ENCODE results near the gene LCNL1. TPM values are rescaled to one million over a fixed set of nuclear protein-coding genes. Genes with fewer than 3 reads are reported as not detected.
A peak's percentile ranks its signal among the peaks of the same experiment; 100 is the strongest.

Gene LCNL1
- total and polyA plus RNA-seq, 2 of the 13 experiments (the other 11 are each of a cell fraction or from before 2014, with no cell fraction given), result not detected

- no peak for TF ChIP-seq POGK (CRISPR knock-in tag; conservative IDR thresholded peaks at IDR 0.05)
- TF ChIP-seq KLF15 (CRISPR knock-in tag; IDR thresholded peaks at IDR 0.05; ENCODE audit: borderline replicate concordance), result no peak
- TF ChIP-seq ZNF597 (CRISPR knock-in tag; IDR thresholded peaks at IDR 0.05), result no peak
- no peak for TF ChIP-seq PLRG1 (conservative IDR thresholded peaks at IDR 0.05)
- TF ChIP-seq FOXK1 (CRISPR knock-in tag; IDR thresholded peaks at IDR 0.05; ENCODE audit: borderline replicate concordance, low read depth), result no peak
- TF ChIP-seq ZNF724P (CRISPR knock-in tag; IDR thresholded peaks at IDR 0.05; ENCODE audit: borderline replicate concordance), result 0 out of 2 replicates have a peak, but pooled peaks have one; percentile 25
- TF ChIP-seq ZNF7 (CRISPR knock-in tag; IDR thresholded peaks at IDR 0.05), result no peak
- no peak for TF ChIP-seq ZBTB44 (CRISPR knock-in tag; IDR thresholded peaks at IDR 0.05)
- TF ChIP-seq BRD4 (CRISPR knock-in tag; IDR thresholded peaks at IDR 0.05), result no peak
- TF ChIP-seq MLX (CRISPR knock-in tag; IDR thresholded peaks at IDR 0.05), result no peak
- TF ChIP-seq HIC2 (CRISPR knock-in tag; IDR thresholded peaks at IDR 0.05; ENCODE audit: low read depth), result peak; percentile 82
- TF ChIP-seq TFAP4 (IDR thresholded peaks at IDR 0.05; ENCODE audit: borderline replicate concordance, low read depth), result no peak
- TF ChIP-seq NBN (conservative IDR thresholded peaks at IDR 0.05), result no peak
Measured at GRCh38 chr9:137001857-137002645, 19.3 kb downstream of the LCNL1 start (continued).
